H1 (cell line): ENCODE data around the gene SAMD7. TPM values are rescaled to one million over a fixed set of nuclear protein-coding genes. Genes with fewer than 3 reads are reported as not detected.

ENCODE experiments used
- CTCF ChIA-PET: fragments of 300-600 bp; sonication (Branson Sonifier 250); formaldehyde crosslinking; loops from one replicate; lab custom pipeline; 2021; ENCODE audit not compliant: partially characterized antibody; lab: Charles Lee
- POLR2A ChIA-PET: fragments of 300-600 bp; sonication (Branson Sonifier 250); formaldehyde crosslinking; loops from one replicate; lab custom pipeline; 2021; ENCODE audit warnings: inconsistent platforms; ENCODE audit not compliant: partially characterized antibody; lab: Charles Lee
- DNase-seq, 2 experiments: peaks; one replicate each; pipeline versions ENCODE4 v3.0.0 to v3.0.0-alpha.2; 2010 to 2022; ENCODE audit warnings: low spot score in 2 of 2, low read depth in 1 of 2, mixed read lengths in 1 of 2
- FAIRE-seq: peaks from 2 replicates; lab custom pipeline; 2011; peaks lifted over from hg19 to GRCh38; lab: Jason Lieb, UNC
- H2AFZ ChIP-seq: 2 replicates; pipeline ENCODE4 v1.8.1; 2012; ENCODE audit warnings: low read length, inconsistent platforms
- H2AK5ac ChIP-seq: 2 replicates; pipeline ENCODE4 v1.6.1; 2013; ENCODE audit warnings: low read depth, low read length
- H2BK120ac ChIP-seq: replicated peaks from 2 replicates; pipeline ENCODE3; 2013; ENCODE audit warnings: low read depth, low read length, inconsistent platforms
- H2BK12ac ChIP-seq: 2 replicates; pipeline ENCODE4 v1.6.1; 2013; ENCODE audit warnings: low read depth, low read length
- H2BK15ac ChIP-seq: 2 replicates; pipeline ENCODE4 v1.6.1; 2013; ENCODE audit warnings: low read length
- H2BK20ac ChIP-seq: 2 replicates; pipeline ENCODE4 v1.6.1; 2013; ENCODE audit warnings: low read length
- H2BK5ac ChIP-seq: 2 replicates; pipeline ENCODE4 v1.6.1; 2013; ENCODE audit warnings: low read depth, low read length
- H3K14ac ChIP-seq: 2 replicates; pipeline ENCODE4 v1.6.1; 2013; ENCODE audit warnings: inconsistent platforms; ENCODE audit not compliant: insufficient read length
- H3K18ac ChIP-seq: 2 replicates; pipeline ENCODE4 v1.6.1; 2013; ENCODE audit warnings: low read length; ENCODE audit errors: extremely low read depth
- H3K23ac ChIP-seq: 2 replicates; pipeline ENCODE4 v1.6.1; 2013; ENCODE audit warnings: inconsistent platforms; ENCODE audit not compliant: insufficient read length
- H3K23me2 ChIP-seq: 2 replicates; pipeline ENCODE4 v1.6.1; 2013; ENCODE audit warnings: low read depth, low read length
- H3K27ac ChIP-seq: 2 replicates; pipeline ENCODE4 v1.6.1; 2011; ENCODE audit warnings: low read depth, low read length, inconsistent platforms
- H3K27me3 ChIP-seq, 4 experiments: replicated peaks in 1 of 4; 1 replicate in 1 of 4; 2 replicates in 3 of 4; pipeline versions ENCODE4 v1.6.1 to v1.8.1; 2011 to 2013; ENCODE audit warnings: low read length in 3 of 4, mild to moderate bottlenecking in 3 of 4, inconsistent platforms in 2 of 4, mixed read lengths in 2 of 4, moderate library complexity in 1 of 4; ENCODE audit not compliant: control insufficient read depth in 3 of 4, insufficient read depth in 3 of 4; ENCODE audit errors: extremely low read depth in 1 of 4
- H3K36me3 ChIP-seq, 4 experiments: 2 replicates each; pipeline versions ENCODE4 v1.6.1 to v1.8.1; 2011 to 2013; ENCODE audit warnings: mild to moderate bottlenecking in 4 of 4, low read length in 3 of 4, moderate library complexity in 2 of 4, control low read depth in 1 of 4, inconsistent platforms in 1 of 4; ENCODE audit not compliant: insufficient read depth in 4 of 4, control insufficient read depth in 2 of 4
- H3K4ac ChIP-seq: replicated peaks from 2 replicates; pipeline ENCODE3; 2013; ENCODE audit warnings: low read length, low read depth, mixed read lengths, inconsistent platforms; ENCODE audit not compliant: insufficient read length
- H3K4me1 ChIP-seq, 4 experiments: replicated peaks in 1 of 4; 1 replicate in 1 of 4; 2 replicates in 3 of 4; pipeline versions ENCODE4 v1.6.1 to v1.8.1; 2011 to 2013; ENCODE audit warnings: low read length in 3 of 4, inconsistent platforms in 2 of 4, mixed read lengths in 1 of 4; ENCODE audit not compliant: insufficient read depth in 4 of 4, control insufficient read depth in 3 of 4
- H3K4me2 ChIP-seq, 2 experiments: 2 replicates each; pipeline versions ENCODE4 v1.6.1 to v1.8.1; 2011 to 2013; ENCODE audit warnings: low read depth in 2 of 2, low read length in 2 of 2, control low read depth in 1 of 2, inconsistent platforms in 1 of 2, mild to moderate bottlenecking in 1 of 2; ENCODE audit not compliant: insufficient read depth in 1 of 2
- H3K4me3 ChIP-seq, 4 experiments: fragments of 200-600, 300-600 bp in 1 of 4; sonication (generic), shearing (Covaris generic), sonication (Bioruptor Twin) in 1 of 4; 2 replicates each; pipeline versions ENCODE4 v1.5.1 to v1.8.1; 2011 to 2016; ENCODE audit warnings: low read length in 4 of 4, low read depth in 3 of 4, control low read depth in 2 of 4, inconsistent platforms in 2 of 4, mild to moderate bottlenecking in 2 of 4, mixed read lengths in 1 of 4, moderate library complexity in 1 of 4; ENCODE audit not compliant: insufficient read depth in 2 of 4; ENCODE audit errors: extremely low read depth in 1 of 4
- H3K56ac ChIP-seq: replicated peaks from 2 replicates; pipeline ENCODE3; 2013; ENCODE audit warnings: low read depth, mild to moderate bottlenecking, mixed read lengths, low read length, inconsistent platforms; ENCODE audit not compliant: insufficient read length
- H3K79me1 ChIP-seq: 2 replicates; pipeline ENCODE4 v1.6.1; 2013; ENCODE audit warnings: low read depth, low read length, control low read depth
- H3K79me2 ChIP-seq, 2 experiments: 2 replicates each; pipeline versions ENCODE4 v1.6.1 to v1.8.1; 2012 to 2013; ENCODE audit warnings: low read length in 2 of 2, mild to moderate bottlenecking in 2 of 2, inconsistent platforms in 1 of 2; ENCODE audit not compliant: insufficient read depth in 2 of 2, control insufficient read depth in 1 of 2
- H3K9ac ChIP-seq, 4 experiments: replicated peaks in 1 of 4; 1 replicate in 1 of 4; 2 replicates in 3 of 4; pipeline versions ENCODE4 v1.6.1 to v1.8.1; 2011 to 2013; ENCODE audit warnings: low read depth in 3 of 4, low read length in 3 of 4, control low read depth in 2 of 4, mild to moderate bottlenecking in 2 of 4, moderate library complexity in 2 of 4, inconsistent platforms in 1 of 4; ENCODE audit errors: extremely low read depth in 1 of 4
- H3K9me3 ChIP-seq, 2 experiments: 2 replicates each; pipeline versions ENCODE4 v1.6.1 to v1.8.1; 2012 to 2013; ENCODE audit warnings: mild to moderate bottlenecking in 2 of 2, moderate library complexity in 2 of 2, control low read depth in 1 of 2, inconsistent platforms in 1 of 2, low read depth in 1 of 2, low read length in 1 of 2, mixed read lengths in 1 of 2; ENCODE audit not compliant: insufficient read depth in 2 of 2
- H4K20me1 ChIP-seq, 2 experiments: replicated peaks in 1 of 2; 2 replicates each; pipeline versions ENCODE3 to v1.8.1; 2011 to 2013; ENCODE audit warnings: inconsistent platforms in 2 of 2, low read length in 2 of 2, mild to moderate bottlenecking in 1 of 2; ENCODE audit not compliant: insufficient read depth in 2 of 2, control insufficient read depth in 1 of 2
- H4K5ac ChIP-seq: 2 replicates; pipeline ENCODE4 v1.6.1; 2013; ENCODE audit warnings: low read length, low read depth, mixed read lengths, inconsistent platforms; ENCODE audit not compliant: insufficient read length
- H4K8ac ChIP-seq: 2 replicates; pipeline ENCODE4 v1.8.0; 2013; ENCODE audit warnings: mild to moderate bottlenecking, moderate library complexity, low read length, inconsistent platforms; ENCODE audit not compliant: insufficient read depth; ENCODE audit errors: extremely low read depth
- H4K91ac ChIP-seq: replicated peaks from 2 replicates; pipeline ENCODE3; 2013; ENCODE audit warnings: low read length, mixed read lengths, inconsistent platforms; ENCODE audit not compliant: insufficient read length
- KDM1A ChIP-seq: fragments of 200-600, 300-600 bp; sonication (generic); IDR thresholded peaks from 2 replicates; pipeline ENCODE4 v1.7.1; 2016; ENCODE audit warnings: mild to moderate bottlenecking, low read length, borderline replicate concordance
- WGBS, 2 experiments: shearing (Covaris generic) in 1 of 2; methylation state at CpG; one replicate each; pipeline versions ENCODE4 v1.1.6 to v1.1.7; 2013 to 2015; ENCODE audit warnings: low lambda C conversion rate in 2 of 2, mixed read lengths in 2 of 2, inconsistent platforms in 1 of 2, low coverage in 1 of 2, missing lambda C conversion rate in 1 of 2; ENCODE audit not compliant: insufficient replicate concordance in 2 of 2, insufficient coverage in 1 of 2, insufficient read length in 1 of 2; ENCODE audit errors: extremely low coverage in 1 of 2, missing lambda C conversion rate in 1 of 2; 5-methylcytosine and 5-hydroxymethylcytosine counted together
- polyA plus RNA-seq, 7 experiments: library from polyadenylated mRNA; depleted of rRNA in 3 of 7; stranded (reverse) in 5 of 7; unstranded in 2 of 7; fragments of >200 nt in 5 of 7; fragments of 200-250 nt in 2 of 7; gene quantifications; 1 replicate in 5 of 7; 2 replicates in 1 of 7; 4 replicates in 1 of 7; pipeline versions ENCODE4 v1.2.1 to v1.2.3, GENCODE V29; 2011 to 2013; ENCODE audit warnings: missing spikeins in 2 of 7, mixed read lengths in 2 of 7
- total RNA-seq: library from RNA; stranded (reverse); fragmentation: NEBNext Ultra II Directional; extraction: Animal tissue kit (Norgen Biotek cat#: 25700); gene quantifications from 2 replicates; pipeline ENCODE4 v1.2.1, GENCODE V29; 2021
- TF ChIP-seq, protein P1 (sequence below): IDR thresholded peaks from 2 replicates; pipeline ENCODE4 v1.6.1; 2012; ENCODE audit warnings: low read length, inconsistent platforms

The SAMD7 gene
- total and polyA plus RNA-seq, 2 of the 8 experiments (the other 6 are each of a cell fraction or from before 2014, with no cell fraction given) = not detected

DNA sequence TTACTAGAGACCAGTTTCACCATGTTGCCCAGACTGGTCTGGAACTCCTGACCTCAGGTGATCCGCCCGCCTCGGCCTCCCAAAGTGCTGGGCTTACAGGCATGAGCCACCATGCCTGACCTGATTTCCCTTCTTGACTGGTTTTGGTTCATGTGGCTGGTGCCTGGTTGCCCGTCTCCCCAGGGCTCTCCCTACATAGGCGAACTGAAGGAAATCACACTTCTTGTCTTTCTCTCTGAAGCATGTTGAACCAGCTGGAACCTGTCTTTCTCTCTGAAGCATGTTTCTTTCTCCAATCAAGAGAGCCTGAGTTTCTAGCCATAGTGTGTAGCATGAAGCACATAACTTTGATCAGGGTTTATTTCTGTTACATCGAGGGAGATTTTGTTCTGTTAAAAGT lies 16.3 kb upstream of the SAMD7 start:
- Histone ChIP-seq H3K4ac (no peak overlapping the region), H3K4me3 (no peak overlapping the region), H3K79me2 (no peaks in the 10 kb centered on the region), H4K8ac (no peak overlapping the region), H3K56ac (no peak overlapping the region), H3K14ac (no peak overlapping the region), H2BK5ac (no peak overlapping the region), H4K91ac (no peak overlapping the region), H3K27me3 (no peaks in the 10 kb centered on the region), H3K23me2 (no peaks in the 10 kb centered on the region), H3K27ac (no peak overlapping the region), H3K4me1 (no peaks in the 10 kb centered on the region; a peak in 1 of 7 replicates), H3K18ac (no peak overlapping the region), H2AK5ac (no peak overlapping the region), H2BK120ac (no peak overlapping the region), H3K36me3 (no peaks in the 10 kb centered on the region), H3K4me2 (no peak overlapping the region), H2AFZ (no peak overlapping the region), H2BK20ac (no peak overlapping the region), H3K79me1 (no peaks in the 10 kb centered on the region), H4K20me1 (no peaks in the 10 kb centered on the region), H2BK15ac (no peak overlapping the region), H4K5ac (no peak overlapping the region), H2BK12ac (no peak overlapping the region), H3K23ac (no peak overlapping the region), H3K9me3 (no peaks in the 10 kb centered on the region), H3K9ac (no peak overlapping the region)
- FAIRE-seq = no peak
- TF ChIP-seq, protein P1, sequence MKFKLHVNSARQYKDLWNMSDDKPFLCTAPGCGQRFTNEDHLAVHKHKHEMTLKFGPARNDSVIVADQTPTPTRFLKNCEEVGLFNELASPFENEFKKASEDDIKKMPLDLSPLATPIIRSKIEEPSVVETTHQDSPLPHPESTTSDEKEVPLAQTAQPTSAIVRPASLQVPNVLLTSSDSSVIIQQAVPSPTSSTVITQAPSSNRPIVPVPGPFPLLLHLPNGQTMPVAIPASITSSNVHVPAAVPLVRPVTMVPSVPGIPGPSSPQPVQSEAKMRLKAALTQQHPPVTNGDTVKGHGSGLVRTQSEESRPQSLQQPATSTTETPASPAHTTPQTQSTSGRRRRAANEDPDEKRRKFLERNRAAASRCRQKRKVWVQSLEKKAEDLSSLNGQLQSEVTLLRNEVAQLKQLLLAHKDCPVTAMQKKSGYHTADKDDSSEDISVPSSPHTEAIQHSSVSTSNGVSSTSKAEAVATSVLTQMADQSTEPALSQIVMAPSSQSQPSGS = no peak
- TF ChIP-seq KDM1A = no peak
- DNase-seq = no peak
- ChIA-PET CTCF (no interaction called here), POLR2A (no interaction called here)
- 76% methylated on average over 6 of the region's 6 CpGs; no CpG with 5 or more reads in 1 of the 2 experiments for WGBS, 2 experiments
